Kidney epithelial cell (primary cell): ENCODE measurements around the gene UNK. TPM values are rescaled to one million over a fixed set of nuclear protein-coding genes. Genes with fewer than 3 reads are reported as not detected.

Experiments
- DNase-seq: peaks from one replicate; pipeline ENCODE4 v3.0.0-alpha.2; 2010; ENCODE audit warnings: low read depth
- H3K27me3 ChIP-seq: 2 replicates; pipeline ENCODE4 v1.6.0; 2011; ENCODE audit warnings: low read length; ENCODE audit not compliant: control insufficient read depth, insufficient read depth
- H3K36me3 ChIP-seq: 2 replicates; pipeline ENCODE4 v1.5.1; 2011; ENCODE audit warnings: low read length; ENCODE audit not compliant: control insufficient read depth, insufficient read depth
- H3K4me3 ChIP-seq: 2 replicates; pipeline ENCODE4 v1.5.1; 2011; ENCODE audit warnings: low read depth, mild to moderate bottlenecking, control low read depth, low read length
- total RNA-seq: library from RNA; depleted of rRNA; stranded (reverse); fragments of >200 nt; gene quantifications from 2 replicates; pipeline ENCODE4 v1.2.3, GENCODE V29; 2015
- TF ChIP-seq, protein P1 (sequence below): IDR thresholded peaks from 2 replicates; pipeline ENCODE4 v1.5.1; 2011; ENCODE audit warnings: mild to moderate bottlenecking, moderate library complexity, low read length, control low read depth, inconsistent platforms; ENCODE audit not compliant: insufficient read depth, poor library complexity, severe bottlenecking

The UNK gene
- total RNA-seq, 1 donor from 2014 or later, result 18.6 TPM

DNA sequence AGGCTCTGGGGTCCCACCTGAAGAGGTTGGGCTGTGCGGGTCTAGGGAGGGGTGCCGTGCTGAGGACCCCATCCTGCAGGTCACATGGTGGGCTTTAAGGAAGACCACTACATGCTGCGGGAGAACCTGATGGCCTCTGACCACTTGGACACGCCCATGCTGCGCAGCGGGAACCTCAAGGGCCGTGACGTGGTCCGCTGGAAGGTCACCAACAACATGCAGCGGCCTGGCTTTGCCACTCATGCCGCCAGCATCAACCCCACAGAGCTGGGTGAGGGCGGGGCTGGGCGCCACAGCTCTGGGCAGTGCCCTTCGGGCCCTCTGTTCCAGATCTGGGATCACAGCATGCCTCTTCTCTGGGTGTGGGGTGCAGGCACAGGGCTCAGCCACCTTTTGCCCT is 44.8 kb upstream of the UNK start:
- Histone ChIP-seq H3K36me3 (no peaks in the 10 kb centered on the region), H3K4me3 (no peak overlapping the region), H3K27me3 (no peaks in the 10 kb centered on the region)
- TF ChIP-seq, protein P1, sequence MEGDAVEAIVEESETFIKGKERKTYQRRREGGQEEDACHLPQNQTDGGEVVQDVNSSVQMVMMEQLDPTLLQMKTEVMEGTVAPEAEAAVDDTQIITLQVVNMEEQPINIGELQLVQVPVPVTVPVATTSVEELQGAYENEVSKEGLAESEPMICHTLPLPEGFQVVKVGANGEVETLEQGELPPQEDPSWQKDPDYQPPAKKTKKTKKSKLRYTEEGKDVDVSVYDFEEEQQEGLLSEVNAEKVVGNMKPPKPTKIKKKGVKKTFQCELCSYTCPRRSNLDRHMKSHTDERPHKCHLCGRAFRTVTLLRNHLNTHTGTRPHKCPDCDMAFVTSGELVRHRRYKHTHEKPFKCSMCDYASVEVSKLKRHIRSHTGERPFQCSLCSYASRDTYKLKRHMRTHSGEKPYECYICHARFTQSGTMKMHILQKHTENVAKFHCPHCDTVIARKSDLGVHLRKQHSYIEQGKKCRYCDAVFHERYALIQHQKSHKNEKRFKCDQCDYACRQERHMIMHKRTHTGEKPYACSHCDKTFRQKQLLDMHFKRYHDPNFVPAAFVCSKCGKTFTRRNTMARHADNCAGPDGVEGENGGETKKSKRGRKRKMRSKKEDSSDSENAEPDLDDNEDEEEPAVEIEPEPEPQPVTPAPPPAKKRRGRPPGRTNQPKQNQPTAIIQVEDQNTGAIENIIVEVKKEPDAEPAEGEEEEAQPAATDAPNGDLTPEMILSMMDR, result no peak
- no peak for DNase-seq

DNA sequence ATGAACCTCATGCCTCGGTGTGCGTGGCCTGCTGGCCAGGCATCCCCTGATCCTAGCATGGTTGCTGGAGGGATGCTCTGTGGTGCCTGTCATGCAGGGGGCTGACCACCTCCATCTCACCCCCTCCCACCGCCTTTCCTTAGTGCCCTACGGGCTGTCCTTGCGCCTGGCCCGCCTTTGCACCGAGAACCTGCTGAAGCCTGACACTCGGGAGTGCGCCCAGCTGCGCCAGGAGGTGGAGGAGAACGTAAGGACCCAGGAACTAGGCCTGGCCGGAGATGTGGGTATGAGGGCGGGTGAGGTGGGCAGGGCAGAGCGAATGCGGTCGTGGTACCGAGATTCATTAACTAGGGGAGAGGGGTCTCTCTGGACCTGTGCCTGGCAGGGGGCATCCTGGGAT is 44.4 kb upstream of the UNK start:
- no peak for DNase-seq
- TF ChIP-seq, protein P1, result no peak
- Histone ChIP-seq H3K4me3 (no peak overlapping the region), H3K36me3 (no peaks in the 10 kb centered on the region), H3K27me3 (no peaks in the 10 kb centered on the region)

DNA sequence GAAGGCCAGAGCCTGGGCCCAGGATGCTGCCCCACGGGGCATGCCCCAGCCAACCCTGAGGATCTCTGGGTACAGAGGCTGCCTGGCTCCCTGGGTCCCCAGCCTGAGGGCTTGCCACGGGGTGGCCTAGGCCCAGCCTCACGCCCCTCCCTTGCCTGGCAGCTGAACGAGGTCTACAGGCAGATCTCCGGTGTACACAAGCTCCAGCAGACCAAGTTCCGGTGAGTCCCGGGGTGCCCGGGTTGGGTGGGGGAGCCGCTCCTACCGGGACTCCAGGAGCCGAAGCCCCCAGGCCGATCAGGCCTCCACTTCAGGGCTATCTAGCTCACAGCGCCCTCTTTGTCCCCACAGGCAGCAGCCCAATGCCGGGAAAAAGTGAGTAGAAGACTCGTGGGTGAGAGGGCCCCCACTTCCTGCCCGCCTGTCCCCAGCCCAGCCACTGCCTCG is 44.0 kb upstream of the UNK start:
- no peak for DNase-seq
- H3K27me3 ChIP-seq, result no peaks in the 10 kb centered on the region
- no peaks in the 10 kb centered on the region for H3K36me3 ChIP-seq
- H3K4me3 ChIP-seq, result no peak overlapping the region
- TF ChIP-seq, protein P1, result no peak

DNA sequence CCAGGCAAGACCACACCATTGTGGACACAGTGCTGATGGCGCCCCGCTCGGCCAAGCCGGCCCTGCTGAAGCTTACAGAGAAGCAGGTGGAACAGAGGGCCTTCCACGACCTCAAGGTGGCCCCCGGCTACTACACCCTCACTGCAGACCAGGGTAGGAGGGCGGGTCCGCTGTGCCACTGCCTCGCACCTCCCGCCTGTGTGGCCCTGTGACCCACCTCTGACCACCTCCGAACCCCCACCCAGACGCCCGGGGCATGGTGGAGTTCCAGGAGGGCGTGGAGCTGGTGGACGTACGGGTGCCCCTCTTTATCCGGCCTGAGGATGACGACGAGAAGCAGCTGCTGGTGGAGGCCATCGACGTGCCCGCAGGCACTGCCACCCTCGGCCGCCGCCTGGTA is 42.3 kb upstream of the UNK start:
- TF ChIP-seq, protein P1, result no peak

DNA sequence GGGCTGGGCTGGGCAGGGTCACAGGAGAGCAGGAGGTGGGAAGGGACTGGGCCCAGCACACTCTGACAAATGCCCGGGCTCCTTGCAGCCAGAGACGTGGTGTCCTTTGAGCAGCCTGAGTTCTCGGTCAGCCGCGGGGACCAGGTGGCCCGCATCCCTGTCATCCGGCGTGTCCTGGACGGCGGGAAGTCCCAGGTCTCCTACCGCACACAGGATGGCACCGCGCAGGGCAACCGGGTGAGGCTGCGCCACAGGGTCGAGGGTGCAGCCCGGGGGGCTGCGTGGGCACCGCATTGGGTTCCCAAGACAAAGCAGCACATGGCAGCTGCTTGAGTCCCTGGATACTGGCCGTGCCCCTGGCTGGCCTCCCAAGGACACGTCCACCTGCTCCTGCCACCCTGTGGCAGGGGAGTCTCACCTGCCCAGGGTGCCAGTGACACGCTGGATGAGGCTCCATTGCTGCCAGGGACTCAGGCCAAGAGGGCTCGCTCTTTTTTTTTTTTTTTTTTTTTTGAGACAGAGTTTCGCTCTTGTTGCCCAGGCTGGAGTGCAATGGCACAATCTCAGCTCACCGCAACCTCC is 40.9 kb upstream of the UNK start:
- no peak for DNase-seq
- no peaks in the 10 kb centered on the region for H3K27me3 ChIP-seq
- TF ChIP-seq, protein P1, result no peak
- H3K36me3 ChIP-seq, result no peaks in the 10 kb centered on the region
- H3K4me3 ChIP-seq, result no peak overlapping the region

More for the DNA sequence above, 42.3 kb upstream of the UNK start:
- no peak for DNase-seq
- Histone ChIP-seq H3K36me3 (no peaks in the 10 kb centered on the region), H3K27me3 (no peaks in the 10 kb centered on the region), H3K4me3 (no peak overlapping the region)

DNA sequence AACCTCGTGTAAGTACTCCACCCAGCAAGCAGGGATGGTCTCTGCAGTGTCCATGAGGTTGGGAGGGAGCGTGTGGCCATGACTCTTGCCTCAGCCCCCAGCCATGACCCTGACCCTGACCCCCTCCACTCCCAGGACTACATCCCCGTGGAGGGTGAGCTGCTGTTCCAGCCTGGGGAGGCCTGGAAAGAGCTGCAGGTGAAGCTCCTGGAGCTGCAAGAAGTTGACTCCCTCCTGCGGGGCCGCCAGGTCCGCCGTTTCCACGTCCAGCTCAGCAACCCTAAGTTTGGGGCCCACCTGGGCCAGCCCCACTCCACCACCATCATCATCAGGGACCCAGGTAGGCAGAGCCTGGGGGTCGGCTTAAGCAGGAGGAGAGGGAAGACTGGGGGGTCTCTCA is 35.9 kb upstream of the UNK start:
- no peak for DNase-seq
- TF ChIP-seq, protein P1, result no peak
- Histone ChIP-seq H3K4me3 (no peak overlapping the region), H3K36me3 (no peaks in the 10 kb centered on the region), H3K27me3 (peaks cover 3% of the 10 kb centered on the region)
